Mesodermal cell (in vitro differentiated cells): ENCODE measurements around the gene MAP7D2.

Experiments
- H3K27ac ChIP-seq: 2 replicates; pipeline ENCODE4 v1.7.0; 2013; ENCODE audit warnings: mild to moderate bottlenecking, low read depth, low read length, moderate library complexity; ENCODE audit not compliant: severe bottlenecking
- H3K36me3 ChIP-seq: 2 replicates; pipeline ENCODE4 v1.7.1; 2013; ENCODE audit warnings: mild to moderate bottlenecking, low read length, moderate library complexity; ENCODE audit not compliant: control insufficient read depth, insufficient read depth
- H3K4me1 ChIP-seq: one replicate; pipeline ENCODE4 v1.7.1; 2013; ENCODE audit warnings: mild to moderate bottlenecking, low read length; ENCODE audit not compliant: insufficient read depth, control insufficient read depth, poor library complexity, severe bottlenecking
- H3K4me3 ChIP-seq: 2 replicates; pipeline ENCODE4 v1.7.0; 2013; ENCODE audit warnings: low read length, control low read depth, mild to moderate bottlenecking; ENCODE audit not compliant: insufficient read depth, poor library complexity, severe bottlenecking; ENCODE audit errors: extremely low read depth
- H3K9me3 ChIP-seq: 2 replicates; pipeline ENCODE4 v1.7.1; 2013; ENCODE audit warnings: mild to moderate bottlenecking, low read length, moderate library complexity; ENCODE audit not compliant: control insufficient read depth
- WGBS, 2 experiments: methylation state at CpG; one replicate each; pipeline ENCODE4 v1.1.5; 2013; ENCODE audit warnings: missing lambda C conversion rate in 2 of 2; ENCODE audit not compliant: insufficient coverage in 2 of 2; 5-methylcytosine and 5-hydroxymethylcytosine counted together

MAP7D2 gene

GRCh38 chrX:19972984-19973383 is 143.7 kb downstream of the MAP7D2 start:
- H3K27ac ChIP-seq, result no peak overlapping the region
- no peaks in the 10 kb centered on the region for H3K4me1 ChIP-seq
- no peaks in the 10 kb centered on the region for H3K9me3 ChIP-seq
- no peaks in the 10 kb centered on the region for H3K36me3 ChIP-seq
- H3K4me3 ChIP-seq, result no peak overlapping the region

GRCh38 chrX:19968276-19968675 is 148.4 kb downstream of the MAP7D2 start:
- WGBS, 2 experiments, result 93 to 97% methylated on average over 3 to 5 of the region's 6 CpGs
- peaks cover 13% of the 10 kb centered on the region for H3K36me3 ChIP-seq
- H3K27ac ChIP-seq, result no peak overlapping the region
- H3K4me1 ChIP-seq, result no peaks in the 10 kb centered on the region
- no peak overlapping the region for H3K4me3 ChIP-seq
- no peaks in the 10 kb centered on the region for H3K9me3 ChIP-seq

- no peaks in the 10 kb centered on the region for H3K9me3 ChIP-seq
- no peak overlapping the region for H3K27ac ChIP-seq
- no CpG with 5 or more reads among the region's 1 CpG for WGBS, 2 experiments
- no peaks in the 10 kb centered on the region for H3K4me1 ChIP-seq
- peaks cover 13% of the 10 kb centered on the region for H3K36me3 ChIP-seq
- no peak overlapping the region for H3K4me3 ChIP-seq
Measured at GRCh38 chrX:19966056-19966455, 150.7 kb downstream of the MAP7D2 start.

- Histone ChIP-seq H3K4me1 (no peaks in the 10 kb centered on the region), H3K4me3 (no peak overlapping the region), H3K36me3 (peaks cover 13% of the 10 kb centered on the region), H3K27ac (no peak overlapping the region), H3K9me3 (no peaks in the 10 kb centered on the region)
- 96 to 100% methylated on average over 4 of the region's 9 CpGs for WGBS, 2 experiments
Measured at GRCh38 chrX:19964017-19964710, 152.5 kb downstream of the MAP7D2 start.

- Histone ChIP-seq H3K4me1 (no peaks in the 10 kb centered on the region), H3K4me3 (no peak overlapping the region), H3K9me3 (no peaks in the 10 kb centered on the region), H3K27ac (no peak overlapping the region), H3K36me3 (peaks cover 7% of the 10 kb centered on the region)
- WGBS, 2 experiments, result 100% methylated on average over 1 of the region's 1 CpG
Measured at GRCh38 chrX:19960913-19961312, 155.8 kb downstream of the MAP7D2 start.

GRCh38 chrX:19958552-19959486 is 157.9 kb downstream of the MAP7D2 start:
- no peak overlapping the region for H3K27ac ChIP-seq
- H3K9me3 ChIP-seq, result no peaks in the 10 kb centered on the region
- no peaks in the 10 kb centered on the region for H3K36me3 ChIP-seq
- no CpG with 5 or more reads among the region's 6 CpGs for WGBS, 2 experiments
- H3K4me3 ChIP-seq, result no peak overlapping the region
- H3K4me1 ChIP-seq, result no peaks in the 10 kb centered on the region

- WGBS, 2 experiments, result no CpG with 5 or more reads among the region's 6 CpGs
Measured at GRCh38 chrX:19956923-19957322, 159.8 kb downstream of the MAP7D2 start.

More at GRCh38 chrX:19956923-19957322, 159.8 kb downstream of the MAP7D2 start:
- Histone ChIP-seq H3K4me3 (no peak overlapping the region), H3K4me1 (no peaks in the 10 kb centered on the region), H3K36me3 (peaks cover 3% of the 10 kb centered on the region), H3K9me3 (no peaks in the 10 kb centered on the region), H3K27ac (no peak overlapping the region)
